Suprapubic skin (tissue), 4 donors: ENCODE measurements around the gene PUSL1.

Experiments
- POLR2A ChIP-seq, 2 donors: fragments of 450-650 bp; IDR thresholded peaks; one replicate each; pipeline ENCODE4 v1.6.1; 2017; ENCODE audit warnings: antibody characterized with exemption in 2 of 2, mild to moderate bottlenecking in 2 of 2, moderate library complexity in 2 of 2
- POLR2AphosphoS5 ChIP-seq, 3 donors: sonication (generic); formaldehyde crosslinking; IDR thresholded peaks; one replicate each; pipeline ENCODE4 v1.6.1; 2017; ENCODE audit warnings: antibody characterized with exemption in 3 of 3

- TF ChIP-seq POLR2AphosphoS5 (IDR thresholded peaks at IDR 0.05) (no peak), POLR2A (IDR thresholded peaks at IDR 0.05) (no peak)
These were observed 16.6 kb upstream of the PUSL1 start for GRCh38 chr1:1291548-1292441.
